Hindlimb muscle (tissue), 1 donor: ENCODE results near the gene LIMA1. TPM values are rescaled to one million over a fixed set of nuclear protein-coding genes. Genes with fewer than 3 reads are reported as not detected.
"Not testable (repeated sequence)": the region's sequence is repeated elsewhere in the genome, so short reads cannot be mapped to it uniquely, and the experiment has no call there.

ENCODE experiments used
- DNase-seq: peaks from one replicate; pipeline ENCODE4 v3.0.0-alpha.2; 2013
- polyA plus RNA-seq: library from polyadenylated mRNA; unstranded; fragments of 120-200 nt; gene quantifications from one replicate; pipeline ENCODE4 v1.2.1, GENCODE V29; 2013; ENCODE audit not compliant: insufficient read length

Gene LIMA1
- polyA plus RNA-seq, 1 donor: 123 TPM

DNA sequence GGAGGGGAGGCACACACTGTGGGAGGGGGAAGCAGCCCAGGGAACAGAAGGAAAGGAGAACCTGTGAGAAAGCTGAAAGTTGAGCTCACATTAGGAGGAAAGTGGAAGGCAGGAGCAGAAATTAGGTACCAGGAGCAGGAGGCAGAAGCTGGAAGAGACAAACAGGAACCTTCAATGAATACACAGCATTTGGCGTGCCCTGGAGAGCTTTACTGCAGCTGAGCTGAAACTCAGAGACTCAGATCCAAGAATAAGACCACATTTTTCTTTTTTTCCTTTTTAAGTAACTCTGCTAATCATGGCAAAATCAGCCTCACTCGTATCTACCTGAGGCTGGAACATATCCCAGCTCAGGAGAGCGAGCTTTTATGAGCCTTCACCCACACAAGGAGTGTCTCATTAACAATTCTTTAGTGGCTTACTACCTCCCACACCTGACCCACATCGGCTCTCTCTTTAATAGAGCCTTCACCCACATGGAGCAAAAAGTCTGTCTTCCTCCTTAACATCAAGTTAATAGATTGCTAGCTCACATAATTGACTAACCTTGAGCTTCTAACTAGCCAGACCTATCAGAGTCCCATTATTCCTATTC, 97.9 kb downstream of the LIMA1 start:
- no peak for DNase-seq

DNA sequence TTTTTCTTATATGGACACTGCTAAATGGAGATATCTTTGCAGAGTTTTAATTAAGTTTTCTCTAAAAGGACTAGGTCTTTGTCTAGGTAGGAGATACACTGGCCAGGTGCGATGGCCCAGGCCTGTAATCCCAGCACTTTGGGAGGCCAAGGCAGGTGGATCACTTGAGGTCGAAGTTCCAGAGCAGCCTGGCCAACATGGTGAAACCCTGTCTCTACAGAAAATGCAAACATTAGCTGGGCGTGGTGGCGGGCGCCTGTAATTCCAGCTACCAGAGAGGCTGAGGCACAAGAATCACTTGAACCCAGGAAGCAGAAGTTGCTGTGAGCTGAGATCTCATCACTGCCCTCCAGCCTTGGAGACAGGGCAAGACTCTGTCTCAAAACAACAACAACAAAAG, 99.1 kb downstream of the LIMA1 start:
- no peak for DNase-seq

DNA sequence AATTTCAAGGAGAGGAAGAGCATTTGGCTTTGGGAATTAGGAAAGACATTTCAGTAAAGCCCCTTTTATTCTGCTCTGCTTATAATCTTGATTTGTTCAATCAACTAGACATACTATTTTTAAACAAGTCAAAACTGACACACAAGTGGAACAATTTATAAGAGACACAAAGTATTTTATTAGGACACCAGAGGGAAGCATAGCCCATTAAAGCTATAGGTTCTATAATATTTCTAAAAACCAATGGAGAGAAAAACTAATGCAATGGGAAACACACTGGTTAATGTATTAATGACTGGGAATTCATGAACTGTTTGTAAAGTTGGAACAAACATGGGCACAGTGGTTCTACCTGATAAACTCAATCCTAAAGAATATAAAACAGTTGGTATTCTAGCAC, 100.9 kb downstream of the LIMA1 start:
- no peak for DNase-seq

DNA sequence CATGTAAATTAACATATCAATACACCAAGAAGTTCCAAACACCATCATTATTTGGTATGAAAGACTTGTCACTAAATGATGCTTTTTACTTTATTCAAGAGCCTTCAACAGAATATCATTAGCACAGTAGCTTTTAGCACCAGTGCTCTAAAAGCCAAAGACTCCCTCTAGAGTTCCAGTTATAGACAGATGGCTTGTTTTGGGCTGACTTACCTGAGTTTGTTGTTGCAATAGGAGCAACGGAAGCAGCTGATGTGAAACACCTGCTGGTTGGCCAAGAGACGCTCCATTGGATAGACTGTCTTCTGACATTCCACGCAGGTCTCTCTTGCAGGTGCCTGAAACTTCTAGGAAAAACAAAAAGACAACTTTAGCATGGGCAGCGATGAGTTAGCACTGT, 101.6 kb downstream of the LIMA1 start:
- DNase-seq: no peak

DNA sequence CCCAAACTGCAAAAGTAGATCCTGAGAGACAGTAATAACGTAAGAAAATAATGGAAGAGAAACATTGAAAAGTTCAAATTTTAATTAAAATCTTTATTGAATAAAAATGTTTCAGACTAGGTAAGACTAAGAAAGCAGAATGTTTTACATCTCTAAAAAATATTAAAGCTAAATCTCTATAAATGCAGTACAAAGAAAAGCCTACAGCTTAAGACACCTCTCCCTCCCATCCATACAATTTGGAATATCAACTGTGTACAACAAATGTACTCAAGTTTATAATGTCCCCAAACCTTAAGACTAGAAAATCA, 107.6 kb downstream of the LIMA1 start:
- DNase-seq: no peak

DNA sequence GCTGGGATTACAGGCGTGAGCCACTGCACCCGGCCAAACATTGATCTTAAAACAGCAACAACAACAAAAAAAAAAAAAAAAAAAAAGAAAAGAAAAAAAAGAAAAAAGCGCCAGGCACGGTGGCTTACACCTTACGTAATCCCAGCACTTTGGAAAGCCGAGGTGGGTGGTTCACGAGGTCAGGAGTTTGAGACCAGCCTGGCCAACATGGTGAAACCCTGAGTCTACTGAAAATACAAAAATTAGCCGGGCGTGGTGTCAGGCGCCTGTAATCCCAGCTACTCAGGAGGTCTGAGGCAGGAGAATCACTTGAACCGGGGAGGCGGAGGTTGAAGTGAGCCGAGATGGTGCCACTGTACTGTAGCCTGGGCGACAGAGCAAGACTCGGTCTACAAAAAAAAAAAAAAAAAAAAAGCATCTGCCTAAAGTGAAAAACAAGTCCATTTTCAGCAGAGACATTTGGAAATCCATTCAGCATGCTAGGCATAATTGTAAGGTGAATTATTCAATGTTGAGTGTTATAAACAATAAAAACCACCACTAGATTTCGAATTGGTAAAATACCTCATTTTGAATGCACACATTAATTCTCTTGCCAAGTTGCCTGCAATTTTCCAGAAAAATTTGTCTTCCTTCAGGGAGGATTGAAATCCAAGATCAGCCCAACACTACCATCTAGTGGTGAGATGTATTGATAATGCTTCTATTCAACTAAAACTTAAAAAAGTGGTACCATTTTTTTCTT, 108.2 kb downstream of the LIMA1 start:
- peak; percentile 87 for DNase-seq

DNA sequence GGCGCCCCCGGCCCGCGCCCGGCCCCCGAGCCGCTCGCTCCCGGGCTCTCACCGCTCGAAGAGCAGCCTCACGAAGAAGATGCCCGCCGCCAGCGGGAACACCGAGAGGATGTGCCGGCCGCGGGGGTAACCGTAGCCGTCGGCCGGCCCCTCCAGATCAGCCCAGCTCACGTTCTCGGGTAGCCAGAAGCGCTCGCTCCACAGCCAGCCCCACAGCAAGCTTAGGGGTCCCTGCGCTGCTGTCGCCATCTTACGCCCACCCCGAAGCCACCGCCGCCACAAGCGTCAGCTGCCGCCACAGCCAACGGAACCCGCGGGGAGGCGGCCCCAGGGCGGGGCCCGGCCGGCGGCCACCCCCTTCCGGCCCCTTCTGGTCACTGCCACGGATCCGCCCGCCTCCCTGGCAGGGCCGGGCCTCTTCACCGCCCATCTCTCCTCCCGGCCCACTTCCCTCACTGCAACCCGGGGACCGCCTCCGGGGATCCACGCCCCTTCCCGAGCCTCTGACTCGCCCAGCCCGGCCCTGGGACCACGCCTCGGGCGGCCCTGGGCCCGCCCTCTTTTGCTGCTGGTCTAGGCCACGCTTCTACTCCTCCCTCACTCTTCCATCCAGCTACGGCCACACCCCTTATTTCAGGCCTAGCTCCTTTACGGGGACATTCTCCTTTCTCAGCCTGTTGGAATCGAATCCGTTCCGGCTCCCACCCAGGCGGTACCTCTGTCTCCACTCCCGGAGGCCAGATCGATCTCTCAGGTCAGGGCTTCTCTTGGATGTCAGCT, 116.1 kb downstream of the LIMA1 start, which contains the start of gene CERS5:
Gene CERS5, minus strand, starts transcription at position 321 of the 780 bp plus-strand sequence. Its CDS starts 72 bp downstream, at position 249.
- DNase-seq: peak; percentile 100

DNA sequence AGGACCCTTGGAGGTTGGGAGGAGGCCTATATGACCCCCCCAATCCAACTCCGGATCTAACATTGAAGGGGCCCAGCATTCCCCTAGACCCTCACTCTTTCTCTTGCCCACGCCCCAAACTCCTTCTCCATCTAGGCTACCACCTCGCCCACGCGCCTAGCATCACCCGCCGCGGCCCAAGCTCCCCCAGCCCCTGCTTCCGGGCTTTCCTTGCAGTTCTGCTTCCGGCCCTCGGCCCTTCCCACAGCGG, 116.6 kb downstream of the LIMA1 start:
- DNase-seq: no peak

DNA sequence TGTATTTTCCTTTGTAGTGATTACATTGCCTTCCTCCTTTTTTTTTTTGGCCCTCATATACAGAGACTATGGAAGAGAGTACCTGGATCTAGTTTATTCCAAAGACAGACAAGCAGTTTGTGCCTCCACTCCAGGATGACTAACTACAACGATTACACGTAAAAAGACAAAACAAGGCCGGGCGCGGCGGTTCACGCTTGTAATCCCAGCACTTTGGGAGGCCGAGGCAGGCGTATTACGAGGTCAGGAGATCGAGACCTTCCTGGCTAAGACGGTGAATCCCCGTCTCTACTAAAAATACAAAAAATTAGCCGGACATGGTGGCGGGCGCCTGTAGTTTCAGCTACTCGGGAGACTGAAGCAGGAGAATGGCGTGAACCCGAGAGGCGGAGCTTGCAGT, 118.4 kb downstream of the LIMA1 start:
- no peak for DNase-seq

DNA sequence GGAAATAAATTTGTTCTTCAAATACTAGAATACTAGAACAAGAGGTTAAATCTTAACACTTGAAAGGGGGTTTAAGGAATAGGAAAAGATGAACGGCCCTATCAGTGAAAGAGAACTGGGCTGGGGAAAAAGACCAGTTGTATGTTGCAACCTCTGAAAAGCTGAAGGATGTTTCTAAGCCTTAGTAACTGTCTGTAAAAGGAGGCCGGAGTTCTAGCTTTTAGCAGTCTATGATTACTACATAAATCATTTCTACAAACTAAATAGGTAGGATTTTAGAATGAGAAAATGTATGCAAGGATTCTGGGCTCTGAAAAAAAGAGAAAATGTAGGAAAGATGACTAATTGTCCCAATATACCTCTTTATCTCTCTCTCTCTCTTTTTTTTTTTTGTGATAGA, 121.1 kb downstream of the LIMA1 start:
- DNase-seq: no peak

DNA sequence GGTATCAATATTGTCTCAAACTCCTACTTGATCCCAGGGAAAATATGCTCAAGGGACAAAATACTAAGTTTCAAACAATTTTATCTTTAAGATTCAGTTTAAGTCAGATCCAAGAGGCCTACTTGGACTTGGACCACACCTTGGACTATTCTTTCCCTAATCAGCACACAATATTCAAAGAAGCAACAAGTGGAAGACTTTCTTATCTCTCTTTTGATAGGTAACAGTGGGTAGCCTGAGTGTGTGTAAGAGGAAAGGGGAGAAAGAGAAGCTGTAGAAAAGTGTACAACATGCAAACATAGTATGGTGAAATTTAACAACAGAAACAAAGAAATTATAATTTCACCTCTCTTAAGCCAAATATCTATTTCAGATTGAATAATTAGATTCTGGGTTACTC, 122.7 kb downstream of the LIMA1 start:
- no peak for DNase-seq

DNA sequence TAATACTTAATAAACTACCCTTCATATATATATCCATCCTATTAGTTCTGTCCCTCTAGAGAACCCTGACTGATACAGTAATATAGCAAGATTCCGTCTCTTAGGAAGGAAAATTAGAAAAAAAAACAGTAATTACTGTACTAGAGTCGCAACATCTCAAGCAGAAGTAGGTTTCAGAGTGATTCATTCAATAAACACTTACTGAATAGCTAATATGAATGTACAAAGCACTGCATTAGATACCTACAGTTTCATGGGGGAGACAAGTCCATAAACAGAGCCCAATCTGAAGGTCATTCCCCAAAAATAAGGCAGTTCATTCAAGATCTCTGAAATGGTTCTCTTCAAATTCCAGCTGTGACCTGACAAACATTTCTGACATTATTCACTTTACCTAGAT, 126.1 kb downstream of the LIMA1 start:
- no peak for DNase-seq

DNA sequence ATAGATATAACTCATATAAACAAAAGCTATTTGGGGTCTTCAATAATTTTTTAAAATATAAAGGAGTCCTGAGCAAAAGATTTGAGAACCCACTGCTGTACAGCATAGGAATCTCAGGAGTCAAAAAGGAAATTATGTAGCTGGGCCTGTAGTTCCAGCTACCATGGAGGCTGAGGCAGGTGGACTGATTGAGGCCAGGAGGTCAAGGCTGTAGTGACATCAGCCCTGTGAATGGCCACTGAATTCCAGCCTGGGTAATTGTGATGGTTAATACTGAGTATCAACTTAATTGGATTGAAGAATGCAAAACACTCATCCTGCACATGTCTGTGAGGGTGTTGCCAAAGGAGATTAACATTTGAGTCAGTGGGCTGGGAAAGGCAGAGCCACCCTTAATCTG, 126.7 kb downstream of the LIMA1 start:
- DNase-seq: no peak

DNA sequence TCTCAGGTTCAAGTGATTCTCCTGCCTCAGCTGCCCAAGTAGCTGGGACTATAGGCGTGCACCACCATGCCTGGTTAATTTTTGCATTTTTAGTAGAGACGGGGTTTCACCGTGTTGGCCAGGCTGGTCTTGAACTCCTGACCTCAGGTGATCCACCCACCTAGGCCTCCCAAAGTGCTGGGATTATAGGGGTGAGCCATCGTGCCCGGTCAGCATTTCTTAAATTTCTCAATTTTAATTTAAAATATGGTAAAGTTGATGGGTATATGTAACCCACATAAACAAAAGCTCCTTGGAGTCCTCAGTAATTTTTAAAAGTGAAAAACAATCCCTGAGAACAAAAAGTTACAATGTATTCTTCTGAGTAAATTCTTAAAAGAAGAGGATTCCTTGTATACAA, 128.4 kb downstream of the LIMA1 start:
- DNase-seq: not testable (repeated sequence)

DNA sequence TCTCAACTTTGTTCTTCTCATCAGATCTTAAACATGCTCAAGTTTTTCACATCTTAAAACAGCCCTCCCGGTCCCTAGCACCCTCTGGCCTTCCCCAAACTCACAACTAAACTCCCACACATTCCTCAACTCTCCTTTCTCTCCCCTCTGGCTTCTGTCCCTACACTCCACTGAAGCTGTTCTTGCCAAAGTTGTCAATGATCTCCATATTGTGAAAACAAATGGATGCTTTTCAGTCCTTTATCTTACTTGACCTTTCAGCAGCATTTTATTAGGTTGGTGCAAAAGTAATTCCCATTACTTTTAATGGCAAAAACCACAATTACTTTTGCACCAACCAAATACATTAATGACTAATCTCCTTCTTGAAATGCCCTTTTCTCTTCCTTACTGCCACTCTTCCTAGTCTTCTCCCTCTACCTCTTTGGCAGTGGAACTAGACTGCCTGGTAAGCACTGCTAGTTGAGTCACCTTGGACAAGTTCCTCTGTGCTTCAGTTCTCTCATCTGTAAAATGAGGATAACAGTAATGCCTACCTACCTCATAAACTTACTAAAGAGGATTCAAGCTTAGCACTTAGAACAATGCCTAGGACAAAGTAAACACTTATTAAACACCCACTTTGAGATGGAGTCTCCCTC, 132.2 kb downstream of the LIMA1 start:
- DNase-seq: no peak

DNA sequence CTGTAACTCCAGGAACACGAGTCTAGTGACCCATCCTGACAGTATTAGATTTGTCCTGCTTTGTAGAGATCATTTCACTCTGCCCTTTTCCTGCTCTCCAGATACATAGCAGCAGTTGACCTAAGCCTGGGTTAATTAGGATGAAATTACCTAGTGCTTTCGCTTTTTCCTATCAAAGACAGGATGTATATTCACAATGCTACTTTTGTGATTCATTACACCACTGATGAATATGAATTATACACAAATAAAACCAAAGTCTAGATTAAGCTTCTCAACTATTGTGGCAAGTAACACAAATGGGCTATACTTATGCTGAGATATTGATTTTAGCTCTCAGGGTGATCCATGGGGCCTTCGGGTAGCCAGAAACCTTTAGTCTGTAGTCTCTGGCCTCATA, 134.0 kb downstream of the LIMA1 start:
- DNase-seq: no peak

DNA sequence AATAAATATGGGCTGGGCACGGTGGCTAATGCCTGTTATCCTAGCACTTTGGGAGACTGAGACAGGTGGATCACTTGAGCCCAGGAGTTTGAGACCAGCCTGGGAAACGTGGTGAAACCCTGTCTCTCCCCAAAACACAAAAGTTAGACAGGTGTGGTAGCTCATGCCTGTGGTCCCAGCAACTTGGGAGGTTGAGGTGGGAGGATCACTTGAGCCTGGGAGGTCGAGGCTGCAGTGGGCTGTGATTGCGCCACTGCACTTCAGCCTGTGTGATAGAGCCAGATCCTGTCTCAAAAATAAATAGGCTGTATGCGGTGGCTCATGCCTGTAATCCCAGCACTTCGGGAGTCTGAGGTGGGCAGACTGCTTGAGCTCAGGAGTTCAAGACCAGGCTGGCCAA, 135.3 kb downstream of the LIMA1 start:
- not testable (repeated sequence) for DNase-seq

DNA sequence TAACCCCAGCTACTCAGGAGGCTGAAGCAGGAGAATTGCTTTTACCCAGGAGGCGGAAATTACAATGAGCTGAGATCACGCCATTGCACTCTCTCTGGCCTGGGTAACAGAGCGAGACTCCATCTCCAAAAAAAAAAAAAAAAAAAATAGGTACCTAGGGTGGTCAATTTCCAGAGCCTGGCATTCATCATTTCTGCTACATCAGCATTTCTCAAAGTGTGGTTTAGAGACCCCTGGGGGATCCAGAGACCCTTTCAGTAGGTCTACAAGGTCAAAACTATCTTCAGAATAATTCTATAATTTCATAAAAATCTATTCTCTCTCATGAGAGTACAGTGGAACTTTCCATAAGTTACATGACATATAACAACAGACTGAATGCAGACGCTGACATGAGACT, 136.0 kb downstream of the LIMA1 start:
- DNase-seq: no peak

DNA sequence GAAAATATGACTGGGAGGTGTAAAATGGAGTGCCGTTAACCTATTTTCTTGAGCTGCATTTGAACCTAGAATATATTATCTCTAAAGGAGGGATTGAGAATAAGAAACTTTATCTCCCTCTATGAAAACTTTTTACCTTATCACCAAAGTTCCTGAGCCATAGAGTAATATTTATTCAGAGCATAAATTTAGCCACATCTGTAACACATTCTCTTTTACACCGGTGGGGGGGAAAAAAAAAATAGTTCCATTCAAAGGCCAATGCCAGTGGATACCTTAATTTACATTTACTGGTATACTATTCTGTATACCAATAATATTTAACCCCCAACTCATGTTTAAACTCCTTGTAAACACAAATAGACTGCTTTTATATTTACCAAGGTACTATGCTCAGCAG, 137.9 kb downstream of the LIMA1 start:
- DNase-seq: no peak

DNA sequence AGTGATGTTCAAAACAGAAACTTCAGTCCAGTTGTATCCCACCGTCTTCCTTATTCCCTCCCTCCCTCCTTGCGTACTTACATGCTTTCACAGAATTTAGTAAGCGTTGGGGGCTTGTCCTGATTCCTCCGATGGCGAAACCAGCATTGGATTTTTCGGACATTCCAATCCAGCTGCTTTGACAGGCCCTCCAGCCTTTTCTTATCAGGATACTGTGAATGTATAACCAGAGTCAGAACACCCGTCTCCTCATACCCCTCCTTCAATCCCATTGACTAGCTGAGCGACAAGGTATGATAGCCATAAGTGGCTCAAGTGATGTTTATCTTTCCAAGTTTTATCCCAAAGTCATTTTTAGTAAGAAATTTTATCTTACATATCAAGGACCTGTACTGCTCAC, 140.3 kb downstream of the LIMA1 start:
- no peak for DNase-seq

DNA sequence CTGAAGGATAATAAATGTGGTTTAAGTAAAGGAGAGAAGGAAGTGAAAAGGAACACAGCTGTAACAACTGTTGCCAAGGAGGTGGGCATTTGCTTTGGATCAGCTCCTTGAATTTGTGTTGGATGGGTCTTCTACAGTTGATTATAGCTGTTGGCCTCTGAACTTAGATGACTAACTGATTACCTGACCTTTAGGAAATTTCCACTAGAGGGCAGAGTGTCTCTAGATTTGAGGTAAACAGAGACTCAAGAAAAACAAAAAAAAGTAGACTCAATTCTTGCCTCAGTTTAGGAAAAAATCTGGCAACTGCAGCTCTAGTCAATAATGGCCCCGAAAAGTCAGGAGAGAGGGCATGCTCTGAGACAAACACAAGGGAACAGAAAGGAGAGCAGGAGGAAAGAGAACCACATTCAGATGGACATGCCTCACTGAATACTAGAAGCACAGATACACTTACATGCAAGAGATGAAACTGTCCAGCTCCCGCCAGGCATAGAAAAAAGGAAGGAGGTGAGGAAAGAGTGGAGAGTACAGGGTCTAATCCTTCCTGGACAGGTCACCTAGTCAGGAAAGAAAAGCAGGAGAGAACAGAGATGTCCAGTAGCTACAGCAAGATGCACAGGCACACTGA, 150.7 kb downstream of the LIMA1 start:
- peak; percentile 32 for DNase-seq

DNA sequence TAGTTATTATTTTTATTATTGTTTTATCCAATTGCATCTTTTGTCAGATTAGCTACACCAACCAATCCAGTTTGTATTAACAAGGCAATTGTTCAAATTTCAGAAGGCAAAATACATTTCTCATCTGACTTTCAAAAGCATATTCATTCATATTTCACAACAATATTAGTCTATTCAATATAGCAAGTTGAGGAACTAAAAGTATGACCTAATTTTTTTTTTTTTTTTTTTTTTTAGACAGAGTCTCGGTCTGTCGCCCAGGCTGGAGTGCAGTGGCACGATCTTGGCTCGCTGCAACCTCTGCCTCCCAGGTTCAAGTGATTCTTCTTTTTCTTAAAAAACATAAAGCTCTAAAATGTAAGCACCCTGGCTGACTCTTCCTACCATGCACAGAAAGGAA, 154.0 kb downstream of the LIMA1 start:
- DNase-seq: no peak

DNA sequence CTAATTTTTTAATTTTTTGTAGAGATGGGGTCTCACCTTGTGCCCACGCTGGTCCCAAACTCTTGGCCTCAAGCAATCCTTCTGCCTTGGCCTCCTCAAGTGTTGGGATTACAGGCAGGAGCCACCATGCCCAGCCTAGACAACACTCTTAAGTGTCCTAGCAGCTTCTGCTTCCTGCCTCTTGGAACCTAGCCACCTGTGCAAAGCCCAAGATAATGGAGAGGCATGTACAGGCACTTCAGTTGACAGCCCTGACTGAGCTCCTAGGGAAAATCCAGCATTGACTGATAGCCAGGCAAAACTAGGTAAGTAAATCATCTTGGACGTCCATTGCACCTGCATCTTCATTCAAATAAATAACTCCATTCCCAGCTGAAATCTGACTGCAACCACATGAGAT, 155.8 kb downstream of the LIMA1 start:
- DNase-seq: no peak
